D721Med (cell line): ENCODE data around the gene C1orf74.

ENCODE experiments used
- DNase-seq: peaks from one replicate; pipeline ENCODE4 v3.0.0; 2011; ENCODE audit warnings: low spot score; ENCODE audit not compliant: insufficient read length
- FAIRE-seq: peaks from 2 replicates; lab custom pipeline; 2011; peaks lifted over from hg19 to GRCh38; lab: Jason Lieb, UNC
- CTCF ChIP-seq: IDR thresholded peaks from 2 replicates; pipeline ENCODE4 v1.5.1; 2012; ENCODE audit warnings: mild to moderate bottlenecking, control low read depth; ENCODE audit not compliant: insufficient read depth; ENCODE audit errors: missing control alignments

The C1orf74 gene

GRCh38 chr1:209815490-209815889 lies 31.1 kb upstream of the C1orf74 start:
- DNase-seq, result no peak
- FAIRE-seq, result no peak
- no peak for TF ChIP-seq CTCF

DNA sequence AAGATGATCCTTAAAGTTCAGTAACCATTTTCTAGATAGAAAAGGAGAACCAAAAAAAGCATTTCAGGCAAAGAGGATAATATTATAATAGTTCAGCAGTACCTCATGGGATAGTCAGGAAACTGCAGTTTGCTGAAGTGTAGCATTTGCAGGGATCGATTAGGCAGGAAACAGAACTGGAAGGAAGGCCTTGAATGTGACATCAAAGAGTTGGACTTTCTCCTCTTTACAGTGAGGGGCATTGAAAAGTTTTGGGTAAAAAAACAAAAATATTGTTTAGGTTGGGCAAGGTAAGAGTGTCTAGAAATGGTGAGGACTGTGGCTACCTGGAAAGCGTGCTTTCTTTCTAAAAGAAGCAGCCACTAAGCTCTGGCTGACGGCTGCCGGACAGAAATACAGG lies 29.5 kb upstream of the C1orf74 start:
- DNase-seq, result no peak
- TF ChIP-seq CTCF, result no peak

GRCh38 chr1:209810783-209811182 lies 26.4 kb upstream of the C1orf74 start:
- FAIRE-seq (no peak), DNase-seq (no peak)
- TF ChIP-seq CTCF, result no peak

More for the DNA sequence above, 29.5 kb upstream of the C1orf74 start:
- no peak for FAIRE-seq

DNA sequence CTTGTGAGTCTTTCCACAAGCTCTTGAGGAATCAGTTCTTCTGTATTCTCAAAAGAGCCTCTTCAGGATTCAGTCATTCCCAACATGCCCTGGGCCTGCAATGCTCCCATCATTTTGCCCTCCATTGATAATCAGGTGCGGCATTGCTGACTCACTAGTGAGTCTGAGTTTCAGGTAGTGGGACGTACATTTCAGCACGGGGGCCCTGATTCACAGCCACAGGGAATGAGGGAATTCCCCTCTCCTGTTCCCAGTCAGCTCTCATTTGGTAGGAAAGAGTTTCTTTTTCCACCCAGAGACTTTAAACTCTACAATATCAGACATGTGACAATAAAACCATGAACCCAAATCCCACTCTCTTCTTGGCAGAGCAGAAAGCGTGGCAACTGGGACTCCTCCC lies 25.3 kb upstream of the C1orf74 start:
- DNase-seq, result no peak
- no peak for FAIRE-seq
- TF ChIP-seq CTCF, result no peak

DNA sequence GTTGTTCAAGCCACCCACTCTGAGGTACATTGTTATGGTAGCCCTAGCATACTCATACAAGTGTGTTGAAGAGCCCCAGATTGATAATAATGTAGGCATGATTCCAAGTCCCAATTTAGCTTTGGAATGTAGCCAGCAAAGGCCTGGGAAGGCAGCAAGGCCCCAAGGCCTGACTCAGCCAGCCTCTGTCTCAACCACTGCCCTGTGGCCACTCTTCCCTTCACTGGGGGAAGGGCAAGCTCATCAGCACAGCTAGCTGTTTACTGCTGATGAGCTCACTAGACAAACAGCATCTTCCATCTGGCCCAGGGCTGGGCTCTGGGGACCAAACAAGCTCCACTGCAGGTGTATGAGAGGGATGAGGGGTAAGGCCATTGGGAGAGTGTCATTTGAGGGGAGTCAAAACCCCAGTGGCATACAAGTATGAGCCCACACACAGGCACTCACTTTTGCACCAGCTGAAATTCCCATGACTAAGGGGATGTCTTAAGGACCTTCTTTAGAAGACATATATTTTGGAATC lies 23.8 kb upstream of the C1orf74 start:
- TF ChIP-seq CTCF, result no peak
- FAIRE-seq, result no peak
- no peak for DNase-seq

GRCh38 chr1:209807509-209807908 lies 23.1 kb upstream of the C1orf74 start:
- FAIRE-seq, result no peak
- TF ChIP-seq CTCF, result no peak

GRCh38 chr1:209805875-209806760 lies 21.8 kb upstream of the C1orf74 start, which contains the start of gene IRF6:
IRF6 (minus strand) TSS chr1:209806142; CDS start chr1:209801413, 4,729 bp downstream.
- no peak for TF ChIP-seq CTCF
- no peak for FAIRE-seq
- no peak for DNase-seq

More at GRCh38 chr1:209807509-209807908, 23.1 kb upstream of the C1orf74 start:
- DNase-seq, result no peak
